ENCODE data around the gene ATP5F1D.
A peak's percentile ranks its signal among the peaks of the same experiment; 100 is the strongest.
"Not testable (repeated sequence)": the region's sequence is repeated elsewhere in the genome, so short reads cannot be mapped to it uniquely, and the experiment has no call there.

Gene ATP5F1D

GRCh38 chr19:1233115-1233667 is 8.4 kb upstream of the ATP5F1D start:
- DNase-seq (ENCODE audit: low read depth) = no peak

GRCh38 chr19:1234051-1234954 is 7.2 kb upstream of the ATP5F1D start:
- DNase-seq (ENCODE audit: low read depth) = no peak

DNA sequence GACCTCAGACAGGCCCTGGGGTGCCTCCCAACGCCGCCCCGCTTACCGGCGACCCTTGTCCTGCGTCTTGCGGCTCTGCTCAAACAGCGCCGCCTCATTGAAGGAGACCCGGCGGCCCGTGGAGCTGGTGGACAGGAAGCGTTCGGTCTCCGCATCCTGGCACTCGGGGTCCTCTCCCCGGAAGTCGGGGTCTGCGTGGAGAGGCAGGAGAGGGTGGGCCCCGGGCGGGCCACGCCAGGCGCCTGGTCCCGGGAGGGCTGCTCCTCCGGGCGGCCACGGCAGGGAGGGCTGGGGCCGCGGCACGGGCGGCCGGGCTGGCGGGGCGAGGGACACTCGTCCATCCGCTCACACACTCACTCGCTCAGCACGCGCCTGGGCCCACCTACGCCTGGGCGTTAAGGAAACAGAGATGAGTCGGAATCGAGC is 6.6 kb upstream of the ATP5F1D start:
- no peak for DNase-seq (ENCODE audit: low read depth)

DNA sequence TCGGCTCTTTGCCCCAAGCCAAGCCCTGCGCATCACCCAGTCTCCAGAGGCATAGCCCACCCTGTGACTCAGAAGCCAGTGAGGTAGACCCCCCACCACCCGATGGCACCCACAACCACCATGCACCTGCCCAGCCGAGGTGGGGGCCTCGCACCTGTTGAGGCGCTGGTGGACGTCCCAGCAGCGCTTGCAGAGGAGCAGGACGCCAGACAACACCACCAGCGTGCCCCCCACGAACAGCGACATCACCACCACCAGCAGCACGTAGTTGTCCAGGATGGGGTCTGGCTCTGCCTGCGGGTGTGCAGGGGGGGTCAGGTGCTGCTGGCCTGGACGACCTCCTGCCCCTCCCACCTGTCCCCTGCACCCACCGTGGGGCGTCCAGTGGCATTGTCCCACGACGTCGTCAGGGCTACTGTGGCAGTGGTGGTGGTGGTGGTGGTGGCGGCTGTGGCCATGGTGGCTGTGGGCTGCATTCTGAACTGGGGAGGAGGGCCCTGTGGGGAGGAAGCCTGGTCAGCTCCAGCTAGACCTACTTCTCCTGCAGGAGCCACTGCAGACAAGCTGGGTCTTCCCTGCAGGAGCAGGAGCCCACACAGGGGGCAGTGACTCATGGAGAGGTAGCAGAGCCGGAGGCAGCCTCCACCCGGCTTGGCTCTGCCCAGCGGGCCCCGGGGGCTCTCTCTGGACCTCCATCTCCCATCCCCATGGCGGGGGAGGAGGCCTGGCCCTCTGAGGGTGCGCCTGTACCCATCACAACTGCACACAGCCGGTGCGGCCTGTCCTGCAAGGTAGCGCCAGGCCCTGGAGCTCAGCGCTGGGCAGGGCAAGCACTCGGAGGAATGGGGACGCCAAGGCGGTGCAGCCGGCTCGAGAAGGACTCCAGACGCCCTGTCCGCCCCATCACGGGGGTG is 5.7 kb upstream of the ATP5F1D start:
- no peak for DNase-seq (ENCODE audit: low read depth)

DNA sequence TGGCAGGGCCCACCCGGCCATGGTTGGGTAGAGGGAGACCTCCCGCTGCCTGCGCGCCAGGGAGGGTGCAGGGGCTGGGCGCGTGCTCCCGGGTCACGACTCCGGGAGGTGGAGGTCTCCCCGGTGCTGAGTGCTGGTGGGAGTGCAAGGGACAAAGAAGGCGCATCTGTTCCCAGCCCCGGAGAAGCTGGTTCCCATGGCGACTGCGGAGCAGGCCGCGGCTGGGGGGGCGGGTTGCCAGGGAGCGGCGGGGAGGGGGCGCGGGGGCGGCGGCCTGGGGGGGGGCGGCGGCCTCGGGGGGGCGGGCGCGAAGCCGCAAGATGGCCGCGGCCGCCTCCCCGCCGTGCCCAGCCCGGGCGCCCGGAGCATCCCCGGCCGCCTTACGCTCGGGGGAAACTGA is 5.0 kb upstream of the ATP5F1D start:
- DNase-seq (ENCODE audit: low read depth) = no peak

DNA sequence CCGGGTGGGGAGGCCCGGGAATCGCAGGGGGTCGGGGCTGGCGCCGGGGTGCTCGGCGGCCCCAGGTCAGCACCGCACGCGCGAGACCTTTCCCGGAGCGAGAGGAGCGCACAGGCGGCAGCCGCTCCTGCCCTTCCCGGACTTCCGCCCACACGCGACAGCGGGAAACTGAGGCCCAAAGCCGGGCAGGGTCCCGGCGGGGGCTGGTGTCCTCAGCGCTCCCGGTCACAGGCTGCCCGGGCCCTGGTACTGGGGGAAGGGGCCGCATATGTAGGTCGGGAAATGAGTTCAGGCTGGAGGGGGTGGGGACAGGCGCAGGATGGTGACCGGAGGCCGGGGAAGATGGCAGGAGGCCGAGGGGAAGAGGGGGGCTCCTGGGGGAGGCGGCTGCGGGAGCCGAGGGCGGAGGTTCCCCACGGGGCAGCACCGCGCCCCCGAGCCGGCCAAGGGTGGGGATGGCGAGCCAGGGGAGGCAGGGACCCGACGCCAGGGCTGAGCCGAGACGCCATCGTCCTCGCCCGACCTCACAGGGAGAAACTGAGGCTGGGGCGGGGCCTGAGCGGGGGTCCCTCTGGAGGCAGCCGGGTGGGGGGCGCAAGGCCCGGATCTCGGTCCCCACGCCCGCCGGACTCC is 4.4 kb upstream of the ATP5F1D start:
- no peak for DNase-seq (ENCODE audit: low read depth)

DNA sequence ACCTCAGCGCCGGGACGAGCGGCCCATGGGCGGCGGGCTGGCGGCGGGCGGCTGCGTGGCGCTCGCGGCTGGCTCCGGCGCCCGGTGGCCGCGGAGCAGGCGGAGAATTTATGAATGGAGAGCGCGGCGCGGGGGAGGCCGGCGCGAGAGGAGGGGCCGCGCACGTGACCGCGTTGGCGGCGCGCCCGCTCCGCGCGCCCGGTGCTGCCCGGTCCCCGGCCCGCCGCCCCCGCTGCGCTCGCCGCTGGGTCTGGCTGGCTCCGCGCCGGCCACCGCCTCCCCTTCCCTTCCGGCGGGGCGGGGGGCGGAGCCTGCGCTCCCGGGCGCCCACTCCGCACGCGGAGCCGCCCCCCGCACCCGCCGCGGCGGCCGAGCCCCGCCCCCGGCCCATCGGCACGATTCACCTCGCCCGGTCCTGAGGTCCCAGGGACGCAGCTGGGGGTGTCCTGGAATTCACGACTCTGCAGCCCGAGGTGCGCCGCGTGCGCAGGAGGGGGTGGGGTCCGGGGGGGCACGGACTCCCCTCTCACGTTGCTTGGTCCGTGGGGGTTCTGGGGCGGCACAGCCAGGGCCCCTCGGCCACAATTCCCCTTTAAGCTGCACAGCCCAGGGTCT is 3.7 kb upstream of the ATP5F1D start, which contains the start of gene CBARP:
CBARP (minus strand) TSS at position 252 of the 615 bp plus-strand sequence. CDS start 1,905 bp downstream, outside the sequence.
- DNase-seq (ENCODE audit: low read depth) = no peak

- no peak for DNase-seq (ENCODE audit: low read depth)
Measured at GRCh38 chr19:1238369-1239303, 2.9 kb upstream of the ATP5F1D start.

DNA sequence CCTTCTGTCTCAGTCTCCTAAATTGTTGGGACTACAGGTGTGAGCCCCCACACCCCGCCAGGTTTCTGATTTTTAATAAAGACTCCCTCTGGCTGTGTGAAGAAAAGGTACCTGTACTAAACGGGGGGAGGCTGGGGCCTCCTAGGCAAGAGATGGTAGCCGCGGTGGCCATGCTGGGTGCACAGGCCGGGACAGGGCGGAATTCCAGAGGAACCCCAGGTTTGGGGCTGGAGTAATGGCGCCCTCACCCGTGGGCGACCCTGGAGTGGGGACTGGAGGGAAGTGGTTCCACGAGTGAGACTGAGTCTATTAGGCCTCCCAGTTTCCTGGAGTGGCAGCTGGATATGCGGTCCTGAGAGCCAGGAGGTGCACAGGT is 2.1 kb upstream of the ATP5F1D start:
- no peak for DNase-seq (ENCODE audit: low read depth)

DNA sequence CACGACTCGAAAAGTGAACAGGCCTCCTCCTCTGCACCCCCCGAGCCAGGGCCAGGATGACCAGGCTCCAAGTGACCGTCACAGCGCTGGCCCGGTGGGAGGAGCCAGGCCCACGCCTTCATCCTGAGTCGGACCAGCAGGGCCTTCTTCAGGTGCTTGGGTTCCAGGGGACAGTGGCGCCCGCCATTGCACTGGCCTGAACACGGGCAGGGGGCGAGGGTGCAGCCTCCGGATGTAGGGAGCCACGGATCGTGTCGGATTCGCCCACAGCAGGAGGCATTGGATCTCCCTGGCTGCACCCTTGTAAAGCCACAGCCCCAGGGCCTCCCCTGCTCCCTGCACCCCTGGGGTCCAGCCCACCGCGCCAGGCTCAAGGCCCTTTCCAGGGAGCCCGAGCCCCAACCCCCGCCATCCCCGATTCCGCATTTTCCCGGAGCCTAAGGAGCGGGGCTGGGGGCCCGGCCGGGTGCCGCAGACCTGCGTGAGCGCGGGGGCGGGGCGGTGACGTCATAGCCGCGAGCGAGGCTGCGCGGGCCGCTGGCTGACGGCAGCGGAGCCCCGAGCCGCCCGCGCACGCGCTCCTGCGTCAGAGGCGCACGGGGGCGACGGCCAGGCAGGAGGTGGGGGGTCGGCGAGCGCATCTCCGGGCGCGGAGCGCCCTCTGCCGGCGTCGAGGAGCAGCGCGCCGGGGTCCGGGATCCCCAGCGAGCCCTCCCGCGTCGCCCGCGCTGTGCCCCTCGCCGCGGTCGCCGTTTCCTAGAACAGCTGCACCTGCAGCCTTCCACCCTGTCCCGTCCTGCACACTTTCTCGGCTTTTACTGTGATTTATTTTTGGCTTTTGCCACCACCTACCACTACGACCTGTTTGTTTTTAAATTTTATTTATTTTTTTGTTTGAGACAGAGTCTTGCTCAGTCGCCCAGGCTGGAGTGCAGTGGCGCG is 1.5 kb upstream of the ATP5F1D start:
- peak; percentile 78 for DNase-seq (ENCODE audit: low read depth)

- DNase-seq (ENCODE audit: low read depth) = no peak
Measured at GRCh38 chr19:1240925-1241324, 626 bp upstream of the ATP5F1D start.

DNA sequence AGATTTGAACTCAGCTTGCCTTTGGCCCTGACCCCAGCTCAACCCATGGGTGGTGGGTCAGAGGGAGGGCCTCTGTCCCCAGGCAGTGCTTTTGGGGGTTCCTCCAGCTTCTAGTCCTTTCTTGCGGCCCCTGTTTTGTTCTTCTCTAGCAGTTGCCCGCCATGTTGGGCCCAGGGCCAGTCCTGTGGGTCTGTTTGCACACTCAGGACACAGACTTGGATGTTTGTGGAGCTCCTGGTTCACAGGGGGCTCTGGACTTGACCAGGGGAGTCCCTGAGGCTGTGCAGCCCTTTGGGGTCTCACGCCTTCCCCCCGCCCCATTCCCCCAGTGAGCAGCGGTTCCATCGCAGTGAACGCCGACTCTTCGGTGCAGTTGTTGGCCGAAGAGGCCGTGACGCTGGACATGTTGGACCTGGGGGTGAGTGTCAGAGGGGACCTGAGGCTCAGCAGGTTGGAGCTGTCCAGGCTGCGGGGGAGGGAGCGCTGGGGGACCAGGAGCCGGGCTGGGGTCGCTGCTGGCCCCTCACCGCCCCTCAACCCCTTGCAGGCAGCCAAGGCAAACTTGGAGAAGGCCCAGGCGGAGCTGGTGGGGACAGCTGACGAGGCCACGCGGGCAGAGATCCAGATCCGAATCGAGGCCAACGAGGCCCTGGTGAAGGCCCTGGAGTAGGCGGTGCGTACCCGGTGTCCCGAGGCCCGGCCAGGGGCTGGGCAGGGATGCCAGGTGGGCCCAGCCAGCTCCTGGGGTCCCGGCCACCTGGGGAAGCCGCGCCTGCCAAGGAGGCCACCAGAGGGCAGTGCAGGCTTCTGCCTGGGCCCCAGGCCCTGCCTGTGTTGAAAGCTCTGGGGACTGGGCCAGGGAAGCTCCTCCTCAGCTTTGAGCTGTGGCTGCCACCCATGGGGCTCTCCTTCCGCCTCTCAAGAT is 2.5 kb downstream of the ATP5F1D start:
- DNase-seq (ENCODE audit: low read depth) = peak; percentile 72

DNA sequence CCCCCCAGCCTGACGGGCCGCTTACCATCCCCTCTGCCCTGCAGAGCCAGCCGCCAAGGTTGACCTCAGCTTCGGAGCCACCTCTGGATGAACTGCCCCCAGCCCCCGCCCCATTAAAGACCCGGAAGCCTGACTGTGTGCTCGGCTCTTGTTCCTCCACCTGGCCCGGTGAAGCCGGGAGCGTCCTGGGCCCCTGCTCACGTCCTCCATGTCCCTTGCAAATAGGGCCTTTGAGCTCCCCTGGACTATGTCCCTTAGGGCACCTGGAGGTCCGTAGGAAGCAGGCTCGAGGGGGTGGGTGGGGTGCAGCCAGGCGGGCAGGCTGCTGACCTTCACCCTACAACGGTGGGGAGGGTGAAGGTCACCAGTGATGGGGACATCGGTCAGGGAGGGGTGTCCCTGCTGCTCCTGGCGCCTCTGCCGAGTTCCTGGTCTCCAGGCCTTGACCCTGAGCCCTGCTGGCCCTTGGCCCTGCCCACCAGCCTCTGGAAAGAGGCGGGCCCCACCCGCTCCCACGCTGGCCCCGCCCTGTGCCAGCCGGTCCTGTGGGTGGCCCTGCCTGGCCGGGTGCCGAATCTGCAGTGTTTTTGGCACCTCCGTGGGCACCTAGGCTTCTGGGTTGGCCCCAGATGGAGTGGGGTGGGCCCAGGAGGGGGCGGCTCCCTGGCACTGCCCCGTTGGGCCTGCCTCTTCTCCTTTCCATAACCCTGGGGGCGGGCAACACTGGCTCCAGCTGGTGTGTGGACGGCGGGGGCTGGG is 3.3 kb downstream of the ATP5F1D start:
- no peak for DNase-seq (ENCODE audit: low read depth)

GRCh38 chr19:1245494-1246264 is 4.1 kb downstream of the ATP5F1D start:
- DNase-seq (ENCODE audit: low read depth) = no peak

GRCh38 chr19:1246265-1247087 is 4.9 kb downstream of the ATP5F1D start:
- DNase-seq (ENCODE audit: low read depth) = not testable (repeated sequence)

- no peak for DNase-seq (ENCODE audit: low read depth)
Measured at GRCh38 chr19:1247748-1248138, 6.2 kb downstream of the ATP5F1D start.

Data from stimulated activated CD8-positive, alpha-beta memory T cell treated with anti-CD3 and anti-CD28 coated beads, Interleukin-7, amount 100 ng/mL, for 24 hours (primary cell).